ENCODE measurements around the gene LSAMP. TPM values are rescaled to one million over a fixed set of nuclear protein-coding genes. Genes with fewer than 3 reads are reported as not detected.

Gene LSAMP
- total RNA-seq, 1 experiment from 2014 or later: not detected

DNA sequence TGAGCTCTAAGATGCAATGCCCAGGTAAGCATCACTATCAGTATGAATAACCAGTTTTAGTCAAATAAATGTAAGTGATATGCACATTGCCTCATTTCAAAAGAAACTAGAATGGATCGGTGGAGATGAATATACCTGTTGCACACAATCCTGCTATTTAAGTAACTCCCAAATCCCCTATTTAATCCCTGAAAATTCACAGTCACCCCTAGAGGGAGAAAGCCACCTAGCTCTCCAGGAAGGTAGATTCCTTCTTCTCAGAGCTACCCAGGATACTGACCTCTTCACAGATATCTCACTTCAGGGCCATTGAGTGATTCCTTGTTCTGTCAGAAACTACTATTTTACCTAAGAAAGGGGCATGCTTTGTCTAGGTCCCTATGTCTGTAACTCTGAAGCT, 11.7 kb downstream of the LSAMP start:
- no TSS peak for BruUV-seq (replicated peaks)
- peaks cover 43% of the 10 kb centered on the region for H3K27me3 Mint-ChIP-seq (ENCODE audit: insufficient read depth, unreplicated experiment)
- intact Hi-C loops (cut with micrococcal nuclease): no loop called here
- H3K4me1 Mint-ChIP-seq (ENCODE audit: insufficient read depth, unreplicated experiment): no peaks in the 10 kb centered on the region
- ChIA-PET POLR2A (no interaction called here), CTCF (interaction anchor here (0.6 to 0.7 kb wide), 2 partner anchors 557 to 1564 kb away, joined by 3 to 5 read pairs; no protein-coding TSS in a partner anchor)
- no peak overlapping the region for H3K27ac Mint-ChIP-seq (ENCODE audit: low read depth, unreplicated experiment)
- TF ChIP-seq, protein P1, sequence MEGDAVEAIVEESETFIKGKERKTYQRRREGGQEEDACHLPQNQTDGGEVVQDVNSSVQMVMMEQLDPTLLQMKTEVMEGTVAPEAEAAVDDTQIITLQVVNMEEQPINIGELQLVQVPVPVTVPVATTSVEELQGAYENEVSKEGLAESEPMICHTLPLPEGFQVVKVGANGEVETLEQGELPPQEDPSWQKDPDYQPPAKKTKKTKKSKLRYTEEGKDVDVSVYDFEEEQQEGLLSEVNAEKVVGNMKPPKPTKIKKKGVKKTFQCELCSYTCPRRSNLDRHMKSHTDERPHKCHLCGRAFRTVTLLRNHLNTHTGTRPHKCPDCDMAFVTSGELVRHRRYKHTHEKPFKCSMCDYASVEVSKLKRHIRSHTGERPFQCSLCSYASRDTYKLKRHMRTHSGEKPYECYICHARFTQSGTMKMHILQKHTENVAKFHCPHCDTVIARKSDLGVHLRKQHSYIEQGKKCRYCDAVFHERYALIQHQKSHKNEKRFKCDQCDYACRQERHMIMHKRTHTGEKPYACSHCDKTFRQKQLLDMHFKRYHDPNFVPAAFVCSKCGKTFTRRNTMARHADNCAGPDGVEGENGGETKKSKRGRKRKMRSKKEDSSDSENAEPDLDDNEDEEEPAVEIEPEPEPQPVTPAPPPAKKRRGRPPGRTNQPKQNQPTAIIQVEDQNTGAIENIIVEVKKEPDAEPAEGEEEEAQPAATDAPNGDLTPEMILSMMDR (IDR thresholded peaks at IDR 0.05; ENCODE audit: unreplicated experiment): no peak
- no peak overlapping the region for H3K4me3 Mint-ChIP-seq (ENCODE audit: unreplicated experiment)
- H3K9me3 Mint-ChIP-seq (ENCODE audit: unreplicated experiment): no peaks in the 10 kb centered on the region
- DNase-seq (ENCODE audit: unreplicated experiment): no peak
- no peaks in the 10 kb centered on the region for H3K36me3 Mint-ChIP-seq (ENCODE audit: insufficient read depth, unreplicated experiment)

DNA sequence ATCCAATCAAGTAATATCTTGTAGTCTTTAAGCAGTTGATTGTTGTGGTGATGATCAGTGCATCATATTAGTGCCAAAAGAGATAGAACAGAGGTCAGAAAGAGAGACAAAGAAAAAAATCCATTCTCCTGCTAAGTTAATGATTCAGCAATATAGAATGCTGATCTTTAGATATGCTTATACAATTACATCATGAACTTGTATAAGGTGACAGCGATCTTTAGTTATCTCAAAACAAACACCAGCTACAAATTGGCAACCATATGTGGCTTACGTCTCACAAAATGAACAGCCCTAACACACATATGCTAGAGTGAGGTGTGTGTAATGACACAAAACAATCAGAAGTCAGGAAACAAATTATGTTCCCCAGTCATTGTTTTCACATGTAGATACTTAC, 12.5 kb downstream of the LSAMP start:
- ChIA-PET POLR2A (no interaction called here), CTCF (no interaction called here)
- Mint-ChIP-seq H3K27me3 (ENCODE audit: insufficient read depth, unreplicated experiment) (peaks cover 41% of the 10 kb centered on the region), H3K27ac (ENCODE audit: low read depth, unreplicated experiment) (no peak overlapping the region), H3K36me3 (ENCODE audit: insufficient read depth, unreplicated experiment) (no peaks in the 10 kb centered on the region), H3K9me3 (ENCODE audit: unreplicated experiment) (no peaks in the 10 kb centered on the region), H3K4me3 (ENCODE audit: unreplicated experiment) (no peak overlapping the region), H3K4me1 (ENCODE audit: insufficient read depth, unreplicated experiment) (no peaks in the 10 kb centered on the region)
- DNase-seq (ENCODE audit: unreplicated experiment): no peak
- TF ChIP-seq, protein P1 (IDR thresholded peaks at IDR 0.05; ENCODE audit: unreplicated experiment): no peak
- intact Hi-C loops (cut with micrococcal nuclease): no loop called here
- BruUV-seq (replicated peaks): no TSS peak

DNA sequence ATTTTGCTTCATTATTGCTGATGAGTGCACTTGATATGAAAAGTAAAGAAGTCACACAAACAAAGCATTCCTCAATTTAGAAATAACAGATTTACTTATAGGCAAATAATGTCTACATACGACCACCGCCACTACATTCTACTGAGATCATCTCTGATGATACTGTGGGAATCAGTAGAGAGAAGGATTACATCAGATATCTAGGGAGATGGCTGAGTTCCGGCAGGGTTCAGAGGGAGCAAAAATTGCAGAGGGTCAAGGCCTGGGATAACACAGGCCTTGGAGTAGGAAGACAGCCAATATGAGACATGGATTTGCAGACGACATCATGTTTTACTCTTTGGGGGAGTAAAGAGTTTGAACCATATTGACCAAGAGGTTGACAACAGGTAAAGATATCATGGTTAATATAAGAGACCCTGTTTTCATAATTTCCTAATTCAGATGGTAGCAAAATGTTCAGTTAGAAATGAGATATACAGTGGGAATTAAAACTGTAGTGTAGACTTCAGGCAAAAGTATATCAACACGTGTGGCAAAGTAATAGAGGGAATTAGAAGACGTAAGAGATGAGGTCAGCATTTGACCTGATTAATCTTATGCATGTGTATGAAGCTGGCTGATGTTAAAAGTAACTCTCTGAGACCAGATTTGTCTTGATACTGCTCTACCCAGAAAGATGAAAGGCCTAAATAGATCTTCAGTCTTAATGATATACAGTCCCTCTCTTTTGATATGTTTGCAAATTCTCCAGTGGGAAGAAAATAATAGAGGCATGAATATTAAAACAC, 15.6 kb downstream of the LSAMP start:
- Mint-ChIP-seq H3K4me1 (ENCODE audit: insufficient read depth, unreplicated experiment) (no peaks in the 10 kb centered on the region), H3K4me3 (ENCODE audit: unreplicated experiment) (no peak overlapping the region), H3K27ac (ENCODE audit: low read depth, unreplicated experiment) (no peak overlapping the region), H3K9me3 (ENCODE audit: unreplicated experiment) (no peaks in the 10 kb centered on the region), H3K36me3 (ENCODE audit: insufficient read depth, unreplicated experiment) (no peaks in the 10 kb centered on the region), H3K27me3 (ENCODE audit: insufficient read depth, unreplicated experiment) (peaks cover 13% of the 10 kb centered on the region)
- DNase-seq (ENCODE audit: unreplicated experiment): no peak
- BruUV-seq (replicated peaks): no TSS peak
- CTCF ChIA-PET: no interaction called here
- TF ChIP-seq, protein P1 (IDR thresholded peaks at IDR 0.05; ENCODE audit: unreplicated experiment): no peak
- POLR2A ChIA-PET: no interaction called here
- intact Hi-C loops (cut with micrococcal nuclease): no loop called here

DNA sequence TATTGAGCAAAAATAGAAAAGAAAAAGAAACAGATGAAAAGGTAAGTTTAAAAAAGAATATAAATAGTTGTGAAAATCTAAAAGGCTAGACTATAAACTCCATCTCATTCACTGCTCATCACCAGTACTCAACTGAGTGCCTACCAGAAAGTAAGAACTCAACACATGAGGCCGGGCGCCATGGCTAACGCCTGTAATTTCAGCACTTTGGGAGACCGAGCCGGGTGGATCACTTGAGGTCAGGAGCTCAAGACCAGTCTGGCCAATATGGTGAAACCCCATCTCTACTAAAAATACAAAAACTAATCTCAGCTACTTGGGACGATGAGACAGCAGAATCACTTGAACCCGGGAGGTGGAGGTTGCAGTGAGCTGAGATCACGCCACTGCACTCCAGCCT, 19.3 kb downstream of the LSAMP start:
- no TSS peak for BruUV-seq (replicated peaks)
- no peak overlapping the region for H3K4me3 Mint-ChIP-seq (ENCODE audit: unreplicated experiment)
- H3K27me3 Mint-ChIP-seq (ENCODE audit: insufficient read depth, unreplicated experiment): peaks cover 12% of the 10 kb centered on the region
- TF ChIP-seq, protein P1 (IDR thresholded peaks at IDR 0.05; ENCODE audit: unreplicated experiment): no peak
- H3K27ac Mint-ChIP-seq (ENCODE audit: low read depth, unreplicated experiment): no peak overlapping the region
- H3K9me3 Mint-ChIP-seq (ENCODE audit: unreplicated experiment): no peaks in the 10 kb centered on the region
- no peaks in the 10 kb centered on the region for H3K4me1 Mint-ChIP-seq (ENCODE audit: insufficient read depth, unreplicated experiment)
- no peak for DNase-seq (ENCODE audit: unreplicated experiment)
- no peaks in the 10 kb centered on the region for H3K36me3 Mint-ChIP-seq (ENCODE audit: insufficient read depth, unreplicated experiment)
- ChIA-PET CTCF (no interaction called here), POLR2A (no interaction called here)
- intact Hi-C loops (cut with micrococcal nuclease): no loop called here

All from MCF 10A (cell line).